Urinary bladder (tissue), 4 donors: Measurements from ENCODE around the gene NCF4. TPM values are rescaled to one million over a fixed set of nuclear protein-coding genes. Genes with fewer than 3 reads are reported as not detected.

Source experiments
- DNase-seq: peaks from one replicate; pipeline ENCODE4 v3.0.0-alpha.2; 2015; ENCODE audit errors: extremely low spot score
- H3K27ac ChIP-seq: one replicate; pipeline ENCODE4 v1.5.1; 2013; ENCODE audit warnings: low read depth, mild to moderate bottlenecking, moderate library complexity
- H3K36me3 ChIP-seq: one replicate; pipeline ENCODE4 v1.6.1; 2013; ENCODE audit warnings: mild to moderate bottlenecking, moderate library complexity; ENCODE audit not compliant: insufficient read depth
- H3K4me1 ChIP-seq: one replicate; pipeline ENCODE4 v1.6.1; 2013; ENCODE audit warnings: mild to moderate bottlenecking, moderate library complexity; ENCODE audit not compliant: insufficient read depth
- H3K4me3 ChIP-seq: one replicate; pipeline ENCODE4 v1.5.1; 2013; ENCODE audit warnings: low read depth, low read length
- WGBS: extraction: QIAGEN DNeasy Blood & Tissue Kit; methylation state at CpG from one replicate; pipeline ENCODE4 v1.1.7; 2013; 5-methylcytosine and 5-hydroxymethylcytosine counted together
- polyA plus RNA-seq: library from polyadenylated mRNA; stranded (reverse); fragments of 200-250 nt; gene quantifications from one replicate; pipeline ENCODE4 v1.2.3, GENCODE V29; 2013
- total RNA-seq: library from RNA; depleted of rRNA; stranded (reverse); fragments of >200 nt; gene quantifications from one replicate; pipeline ENCODE4 v1.2.3, GENCODE V29; 2014
- donor health status: healthy with polysubstance abuse.
- donor health status: healthy.

NCF4 gene
- total and polyA plus RNA-seq, 2 donors = 9.7 to 11.9 TPM

GRCh38 chr22:36901411-36902142 lies 40.8 kb downstream of the NCF4 start:
- no peak overlapping the region for H3K4me3 ChIP-seq
- WGBS = 77% methylated on average over 13 of the region's 13 CpGs
- H3K4me1 ChIP-seq = no peaks in the 10 kb centered on the region

GRCh38 chr22:36902143-36902926 lies 41.5 kb downstream of the NCF4 start:
- WGBS = 74% methylated on average over 8 of the region's 8 CpGs

More at GRCh38 chr22:36901411-36902142, 40.8 kb downstream of the NCF4 start:
- no peak for DNase-seq
- no peaks in the 10 kb centered on the region for H3K36me3 ChIP-seq
- no peak overlapping the region for H3K27ac ChIP-seq

GRCh38 chr22:36904260-36904880 lies 43.6 kb downstream of the NCF4 start:
- Histone ChIP-seq H3K36me3 (no peaks in the 10 kb centered on the region), H3K4me1 (no peaks in the 10 kb centered on the region), H3K4me3 (no peak overlapping the region), H3K27ac (no peak overlapping the region)
- 72% methylated on average over 6 of the region's 6 CpGs for WGBS
- no peak for DNase-seq

More at GRCh38 chr22:36902143-36902926, 41.5 kb downstream of the NCF4 start:
- no peak overlapping the region for H3K27ac ChIP-seq
- no peaks in the 10 kb centered on the region for H3K36me3 ChIP-seq
- no peak overlapping the region for H3K4me3 ChIP-seq
- no peaks in the 10 kb centered on the region for H3K4me1 ChIP-seq
- no peak for DNase-seq

GRCh38 chr22:36907253-36908195 lies 46.7 kb downstream of the NCF4 start:
- DNase-seq = no peak
- WGBS = 71% methylated on average over 7 of the region's 7 CpGs
- Histone ChIP-seq H3K36me3 (no peaks in the 10 kb centered on the region), H3K4me3 (no peak overlapping the region), H3K27ac (no peak overlapping the region), H3K4me1 (no peaks in the 10 kb centered on the region)

GRCh38 chr22:36910461-36910860 lies 49.7 kb downstream of the NCF4 start:
- Histone ChIP-seq H3K27ac (no peak overlapping the region), H3K4me1 (no peaks in the 10 kb centered on the region), H3K36me3 (no peaks in the 10 kb centered on the region), H3K4me3 (no peak overlapping the region)
- no peak for DNase-seq

- no peaks in the 10 kb centered on the region for H3K36me3 ChIP-seq
- H3K27ac ChIP-seq = no peak overlapping the region
- WGBS = 50% methylated on average over 13 of the region's 13 CpGs
- H3K4me1 ChIP-seq = no peaks in the 10 kb centered on the region
- no peak for DNase-seq
- no peak overlapping the region for H3K4me3 ChIP-seq
Measured at GRCh38 chr22:36911887-36912661, 51.3 kb downstream of the NCF4 start.

GRCh38 chr22:36912694-36913426 lies 52.1 kb downstream of the NCF4 start:
- no peaks in the 10 kb centered on the region for H3K36me3 ChIP-seq
- no peak overlapping the region for H3K27ac ChIP-seq
- no peak for DNase-seq
- H3K4me3 ChIP-seq = no peak overlapping the region
- H3K4me1 ChIP-seq = no peaks in the 10 kb centered on the region
- WGBS = 81% methylated on average over 8 of the region's 8 CpGs

GRCh38 chr22:36913427-36914389 lies 52.9 kb downstream of the NCF4 start, which contains the start of gene CSF2RB:
TSS of gene CSF2RB (plus strand) at chr22:36913628. CDS start at chr22:36922208, 8,580 bp downstream.
- Histone ChIP-seq H3K4me1 (no peaks in the 10 kb centered on the region), H3K4me3 (no peak within 1 kb of the TSS), H3K27ac (no peak within 1 kb of the TSS), H3K36me3 (no peaks in the 10 kb centered on the region)
- 66% methylated on average over 18 of the region's 18 CpGs for WGBS
- DNase-seq = no peak

- Histone ChIP-seq H3K27ac (no peak overlapping the region), H3K4me1 (no peaks in the 10 kb centered on the region), H3K4me3 (no peak overlapping the region), H3K36me3 (no peaks in the 10 kb centered on the region)
- no peak for DNase-seq
- WGBS = 91% methylated on average over 1 of the region's 1 CpG
Measured at GRCh38 chr22:36914390-36914752, 53.6 kb downstream of the NCF4 start.

- H3K27ac ChIP-seq = no peak overlapping the region
- no peaks in the 10 kb centered on the region for H3K36me3 ChIP-seq
- no peaks in the 10 kb centered on the region for H3K4me1 ChIP-seq
- no peak for DNase-seq
- no peak overlapping the region for H3K4me3 ChIP-seq
Measured at GRCh38 chr22:36916034-36916433, 55.2 kb downstream of the NCF4 start.

GRCh38 chr22:36918586-36919284 lies 57.9 kb downstream of the NCF4 start:
- no peak for DNase-seq
- H3K27ac ChIP-seq = no peak overlapping the region
- WGBS = 77% methylated on average over 3 of the region's 3 CpGs

More at GRCh38 chr22:36918586-36919284, 57.9 kb downstream of the NCF4 start:
- Histone ChIP-seq H3K4me1 (no peaks in the 10 kb centered on the region), H3K36me3 (no peaks in the 10 kb centered on the region), H3K4me3 (no peak overlapping the region)
